ENCODE measurements around the gene FBXL17. TPM values are rescaled to one million over a fixed set of nuclear protein-coding genes. Genes with fewer than 3 reads are reported as not detected.
A peak's percentile ranks its signal among the peaks of the same experiment; 100 is the strongest.

FBXL17 gene
- total and polyA plus RNA-seq, 2 of the 4 experiments (the other 2 are of a cell fraction) = 3.9 to 8.1 TPM

GRCh38 chr5:108141676-108142075 lies 240.2 kb downstream of the FBXL17 start:
- dilution Hi-C loops (cut with HindIII; ENCODE audit: low sequenced_read_pairs, unreplicated experiment) = no loop called here
- no peak for ATAC-seq (ENCODE audit: low read depth)
- H2BK5ac ChIP-seq (ENCODE audit: low read depth, low read length, poor library complexity, severe bottlenecking) = no peak overlapping the region
- H3K23ac ChIP-seq (ENCODE audit: low read depth, low read length) = no peak overlapping the region
- H2AK9ac ChIP-seq (replicated peaks; ENCODE audit: low read depth, low read length, poor library complexity) = no peak overlapping the region
- no peak overlapping the region for H3K27ac ChIP-seq (ENCODE audit: insufficient read depth, low read length)
- H3K79me1 ChIP-seq (ENCODE audit: low read depth in 1 of 2, low read length in 2 of 2) = no peaks in the 10 kb centered on the region
- no TSS peak for BruUV-seq (replicated peaks)
- TF ChIP-seq MAZ (IDR thresholded peaks at IDR 0.05; ENCODE audit: borderline replicate concordance, low read depth, low read length) (no peak), CEBPB (IDR thresholded peaks at IDR 0.05; ENCODE audit: low read depth, low read length) (no peak), RFX5 (IDR thresholded peaks at IDR 0.05; ENCODE audit: low read depth, low read length) (no peak), FOS (IDR thresholded peaks at IDR 0.05; ENCODE audit: low read depth, low read length) (no peak), SMC3 (IDR thresholded peaks at IDR 0.05; ENCODE audit: low read depth, low read length) (no peak), CHD1 (IDR thresholded peaks at IDR 0.05; ENCODE audit: low read depth, low read length) (no peak)
- CTCF ChIA-PET = interaction anchor here (1.4 kb wide), 1 partner anchor 14 kb away, joined by 3 read pairs; no protein-coding TSS in a partner anchor
- no peak overlapping the region for H3K14ac ChIP-seq (replicated peaks; ENCODE audit: low read depth, low read length)
- in situ Hi-C loops (cut with MboI; ENCODE audit: low sequenced_read_pairs) = no loop called here
- no peaks in the 10 kb centered on the region for H3K4me1 ChIP-seq (ENCODE audit: control insufficient read depth, insufficient read depth, low read length)
- intact Hi-C loops (cut with micrococcal nuclease) = no loop called here
- no peak overlapping the region for H2AFZ ChIP-seq (replicated peaks; ENCODE audit: low read length, poor library complexity)
- H2BK15ac ChIP-seq (ENCODE audit: low read depth, low read length) = no peak overlapping the region
- H3K4ac ChIP-seq (ENCODE audit: low read depth, low read length) = no peak overlapping the region
- no peak overlapping the region for H4K91ac ChIP-seq (ENCODE audit: insufficient read depth, low read depth, low read length)
- no peaks in the 10 kb centered on the region for H3K36me3 ChIP-seq (ENCODE audit: control insufficient read depth, insufficient read depth, low read length)
- no peaks in the 10 kb centered on the region for H3K9me1 ChIP-seq (ENCODE audit: insufficient read depth, low read length)
- H2BK20ac ChIP-seq (ENCODE audit: low read depth, low read length) = no peak overlapping the region
- POLR2A ChIA-PET (ENCODE audit: unreplicated experiment) = no interaction called here
- no peak overlapping the region for H3K4me3 ChIP-seq (ENCODE audit: insufficient read depth, low read depth, low read length)
- no peak overlapping the region for H2BK120ac ChIP-seq (ENCODE audit: low read depth, low read length)
- no peaks in the 10 kb centered on the region for H3K27me3 ChIP-seq (ENCODE audit: control insufficient read depth, insufficient read depth, low read length)
- H3K56ac ChIP-seq (ENCODE audit: extremely low read depth, insufficient read depth, low read length) = no peak overlapping the region
- no peak overlapping the region for H3K4me2 ChIP-seq (ENCODE audit: low read depth, low read length)
- WGBS, 2 experiments (ENCODE audit: extremely low coverage in 2 of 2, insufficient read length in 1 of 2) = no CpG with 5 or more reads among the region's 2 CpGs
- no peak overlapping the region for H2AK5ac ChIP-seq (ENCODE audit: low read depth, low read length)
- no peak overlapping the region for H4K8ac ChIP-seq (ENCODE audit: low read depth in 2 of 2, low read length in 2 of 2)
- DNase-seq = peak; percentile 38
- H3K9ac ChIP-seq (ENCODE audit: low read depth, low read length) = no peak overlapping the region
- no peak overlapping the region for H3K18ac ChIP-seq (ENCODE audit: low read depth, low read length)
- no peaks in the 10 kb centered on the region for H3K9me3 ChIP-seq (ENCODE audit: control insufficient read depth, insufficient read depth, low read length)
- H4K5ac ChIP-seq (ENCODE audit: low read depth, low read length) = no peak overlapping the region
- H4K20me1 ChIP-seq (ENCODE audit: insufficient read depth, low read length) = no peaks in the 10 kb centered on the region

Data from IMR-90 (cell line).